Fibroblast of mammary gland (primary cell): ENCODE results near the gene CENPK.

Experiments
- DNase-seq: peaks from one replicate; pipeline ENCODE4 v3.0.0-alpha.2; 2010; ENCODE audit warnings: low read depth
- H3K4me3 ChIP-seq: 2 replicates; pipeline ENCODE4 v1.5.1; 2011; ENCODE audit warnings: low read depth, mild to moderate bottlenecking, low read length, moderate library complexity; ENCODE audit not compliant: control insufficient read depth
- CTCF ChIP-seq: conservative IDR thresholded peaks from 2 replicates; pipeline ENCODE4 v1.5.1; 2011; ENCODE audit warnings: low read depth, low read length, inconsistent platforms; ENCODE audit not compliant: control insufficient read depth, insufficient read depth

Gene CENPK

GRCh38 chr5:65483546-65484346 is 79.2 kb downstream of the CENPK start:
- DNase-seq: peak; percentile 87
- peak overlapping the region; percentile 75 for H3K4me3 ChIP-seq
- peak; percentile 58 for TF ChIP-seq CTCF

- no peak for TF ChIP-seq CTCF
- H3K4me3 ChIP-seq: peak overlapping the region; percentile 75
- DNase-seq: peak; percentile 87
Observed at GRCh38 chr5:65482736-65483545, 80.0 kb downstream of the CENPK start.

GRCh38 chr5:65482296-65482735 is 80.7 kb downstream of the CENPK start:
- peak; percentile 65 for DNase-seq
- H3K4me3 ChIP-seq: peak overlapping the region; percentile 75
- TF ChIP-seq CTCF: no peak

- peak; percentile 99 for DNase-seq
- H3K4me3 ChIP-seq: peak within 1 kb of the TSS; percentile 75
- TF ChIP-seq CTCF: no peak
Observed at GRCh38 chr5:65481635-65482295, 81.2 kb downstream of the CENPK start, which contains the start of gene ADAMTS6. Gene ADAMTS6 (minus strand): TSS chr5:65481920. CDS start chr5:65473673, 8,247 bp downstream.

- no peak for TF ChIP-seq CTCF
- DNase-seq: peak; percentile 25
- peak overlapping the region; percentile 75 for H3K4me3 ChIP-seq
Observed at GRCh38 chr5:65481171-65481581, 81.8 kb downstream of the CENPK start.

GRCh38 chr5:65480306-65480865 is 82.6 kb downstream of the CENPK start:
- TF ChIP-seq CTCF: no peak
- DNase-seq: peak; percentile 93
- H3K4me3 ChIP-seq: peak overlapping the region; percentile 75
